IMR-90 (cell line): ENCODE results near the gene PFAS. TPM values are rescaled to one million over a fixed set of nuclear protein-coding genes. Genes with fewer than 3 reads are reported as not detected.

ENCODE experiments used
- polyA plus RNA-seq, 3 experiments: library from polyadenylated mRNA; depleted of rRNA; stranded (reverse); fragments of >200 nt; gene quantifications; 2 replicates each; pipeline ENCODE4 v1.2.3, GENCODE V29; 2012; ENCODE audit warnings: low replicate concordance in 1 of 3
- total RNA-seq: library from RNA; depleted of rRNA; stranded (reverse); fragments of >200 nt; gene quantifications from 2 replicates; pipeline ENCODE4 v1.2.3, GENCODE V29; 2012; rRNA removed

Gene PFAS
- total and polyA plus RNA-seq, 2 of the 4 experiments (the other 2 are of a cell fraction), result 20.7 to 26.2 TPM

Other genes starting within 250 kb of the PFAS start
- gene GUCY2D, start 246.7 kb upstream of the PFAS start, total RNA-seq, result not detected in 2 replicates
- gene GUCY2D, start 246.7 kb upstream of the PFAS start, polyA plus RNA-seq (2012; rRNA removed), result 0.03 TPM in 1 of 2 replicates, not detected in the other
- not detected in 2 replicates for gene ALOX15B, start 210.2 kb upstream of the PFAS start, total RNA-seq
- gene ALOX15B, start 210.2 kb upstream of the PFAS start, polyA plus RNA-seq (2012; rRNA removed), result not detected in 2 replicates
- gene ALOX12B, start 161.6 kb upstream of the PFAS start, total RNA-seq, result not detected in 2 replicates
- not detected in 2 replicates for gene ALOX12B, start 161.6 kb upstream of the PFAS start, polyA plus RNA-seq (2012; rRNA removed)
- under 0.01 TPM in 2 replicates for gene ALOXE3, start 130.8 kb upstream of the PFAS start, total RNA-seq
- 0.19 and 0.26 TPM in 2 replicates for gene ALOXE3, start 130.8 kb upstream of the PFAS start, polyA plus RNA-seq (2012; rRNA removed)
- not detected in 2 replicates for gene HES7, start 125.2 kb upstream of the PFAS start, total RNA-seq
- 0.43 and 0.56 TPM in 2 replicates for gene HES7, start 125.2 kb upstream of the PFAS start, polyA plus RNA-seq (2012; rRNA removed)
- gene PER1, start 96.9 kb upstream of the PFAS start, total RNA-seq, result 1.7 and 3.4 TPM in 2 replicates
- gene PER1, start 96.9 kb upstream of the PFAS start, polyA plus RNA-seq (2012; rRNA removed), result 10.5 and 11.5 TPM in 2 replicates
- gene VAMP2, start 86.3 kb upstream of the PFAS start, total RNA-seq, result 2.2 and 2.3 TPM in 2 replicates
- 27.3 and 33.3 TPM in 2 replicates for gene VAMP2, start 86.3 kb upstream of the PFAS start, polyA plus RNA-seq (2012; rRNA removed)
- 14.3 and 60.3 TPM in 2 replicates for gene TMEM107, start 72.9 kb upstream of the PFAS start, total RNA-seq
- gene TMEM107, start 72.9 kb upstream of the PFAS start, polyA plus RNA-seq (2012; rRNA removed), result 12.9 and 13.4 TPM in 2 replicates
- gene BORCS6, start 59.1 kb upstream of the PFAS start, total RNA-seq, result 2.7 and 3.1 TPM in 2 replicates
- 3.3 and 4.3 TPM in 2 replicates for gene BORCS6, start 59.1 kb upstream of the PFAS start, polyA plus RNA-seq (2012; rRNA removed)
- 38.9 and 45.9 TPM in 2 replicates for gene AURKB, start 38.7 kb upstream of the PFAS start, total RNA-seq
- 55.0 and 62.0 TPM in 2 replicates for gene AURKB, start 38.7 kb upstream of the PFAS start, polyA plus RNA-seq (2012; rRNA removed)
- 1.1 and 1.8 TPM in 2 replicates for gene CTC1, start 1.2 kb upstream of the PFAS start, total RNA-seq
- gene CTC1, start 1.2 kb upstream of the PFAS start, polyA plus RNA-seq (2012; rRNA removed), result 6.1 and 9.0 TPM in 2 replicates
- gene RANGRF, start 39.4 kb downstream of the PFAS start, total RNA-seq, result 16.1 and 19.5 TPM in 2 replicates
- gene RANGRF, start 39.4 kb downstream of the PFAS start, polyA plus RNA-seq (2012; rRNA removed), result 36.6 and 42.9 TPM in 2 replicates
- 0.18 and 0.28 TPM in 2 replicates for gene SLC25A35, start 46.1 kb downstream of the PFAS start, total RNA-seq
- 2.0 and 3.1 TPM in 2 replicates for gene SLC25A35, start 46.1 kb downstream of the PFAS start, polyA plus RNA-seq (2012; rRNA removed)
- gene ARHGEF15, start 61.0 kb downstream of the PFAS start, total RNA-seq, result not detected in 2 replicates
- gene ARHGEF15, start 61.0 kb downstream of the PFAS start, polyA plus RNA-seq (2012; rRNA removed), result not detected in 2 replicates
- gene ODF4, start 90.6 kb downstream of the PFAS start, total RNA-seq, result not detected in 2 replicates
- not detected in 2 replicates for gene ODF4, start 90.6 kb downstream of the PFAS start, polyA plus RNA-seq (2012; rRNA removed)
- 5,013 and 5,721 TPM in 2 replicates for gene RPL26, start 133.9 kb downstream of the PFAS start, total RNA-seq
- gene RPL26, start 133.9 kb downstream of the PFAS start, polyA plus RNA-seq (2012; rRNA removed), result 3,797 and 4,763 TPM in 2 replicates
- gene RNF222, start 148.5 kb downstream of the PFAS start, total RNA-seq, result not detected in 2 replicates
- not detected in 2 replicates for gene RNF222, start 148.5 kb downstream of the PFAS start, polyA plus RNA-seq (2012; rRNA removed)
- 28.9 and 40.3 TPM in 2 replicates for gene NDEL1, start 186.6 kb downstream of the PFAS start, total RNA-seq
- 95.6 and 97.7 TPM in 2 replicates for gene NDEL1, start 186.6 kb downstream of the PFAS start, polyA plus RNA-seq (2012; rRNA removed)